Embryonic facial prominence (tissue), 1 donor: ENCODE results near the gene RNF43.
A peak's percentile ranks its signal among the peaks of the same experiment; 100 is the strongest.

Experiments
- DNase-seq: peaks from one replicate; pipeline ENCODE4 v3.0.0-alpha.2; 2016; ENCODE audit errors: extremely low spot score

RNF43 gene

DNA sequence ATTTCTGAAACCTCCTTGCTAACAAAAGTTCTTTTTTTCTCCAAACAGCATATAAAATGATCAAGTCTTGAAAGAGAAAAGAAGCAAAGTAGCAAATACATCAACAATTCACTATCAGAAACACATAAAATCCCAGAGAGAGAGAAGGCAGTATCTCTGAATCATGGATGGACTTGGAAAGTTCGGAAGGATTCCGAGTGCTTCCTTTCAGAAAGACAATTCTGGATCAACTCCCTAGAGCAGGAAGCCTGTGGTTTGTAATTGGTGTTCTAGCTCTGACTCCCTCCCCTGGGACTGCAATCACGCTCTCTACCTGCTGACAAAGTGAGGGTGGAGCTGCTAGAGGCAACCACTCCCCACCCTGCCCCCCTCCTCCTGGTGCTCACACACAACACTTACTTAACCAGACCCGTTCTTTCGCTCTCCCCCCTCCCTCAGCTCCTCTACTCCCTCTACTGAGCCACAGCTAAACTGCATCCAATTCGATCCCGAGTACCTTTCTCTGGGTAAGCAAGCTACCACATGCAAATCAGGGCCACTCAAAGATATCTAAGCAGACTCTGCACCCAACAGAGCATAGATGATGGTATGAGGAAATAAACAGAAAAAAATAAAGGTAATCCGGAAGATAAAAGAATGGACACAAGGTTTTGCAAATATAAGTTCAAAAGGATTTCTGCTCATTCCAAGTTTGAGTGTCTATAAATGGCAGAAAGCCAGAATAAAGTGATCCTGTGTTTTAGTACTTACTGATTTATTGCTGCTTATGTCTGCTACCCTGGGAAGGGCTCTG lies at the start of gene RNF43:
TSS of gene RNF43 (minus strand) at position 235 of the 793 bp plus-strand sequence. CDS start 1,957 bp downstream, outside the sequence.
- peak; percentile 81 for DNase-seq

DNA sequence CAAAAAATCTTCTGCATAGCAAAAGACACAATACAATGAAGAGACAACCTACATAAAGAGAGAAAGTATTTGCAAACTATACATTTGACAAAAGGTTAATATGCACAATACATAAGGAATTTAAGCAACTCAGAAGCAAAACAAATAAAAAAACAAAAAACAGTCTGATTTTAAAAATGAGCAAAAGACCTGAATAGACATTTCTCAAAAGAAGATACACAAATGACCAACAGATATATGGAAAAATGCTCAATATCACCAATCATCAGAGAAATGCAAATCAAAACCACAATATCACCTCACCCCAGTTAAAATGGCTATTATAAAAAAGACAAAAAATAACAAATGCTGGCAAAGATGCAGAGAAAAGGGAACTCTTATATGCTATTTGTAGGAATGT lies 38.2 kb upstream of the RNF43 start:
- DNase-seq, result no peak

DNA sequence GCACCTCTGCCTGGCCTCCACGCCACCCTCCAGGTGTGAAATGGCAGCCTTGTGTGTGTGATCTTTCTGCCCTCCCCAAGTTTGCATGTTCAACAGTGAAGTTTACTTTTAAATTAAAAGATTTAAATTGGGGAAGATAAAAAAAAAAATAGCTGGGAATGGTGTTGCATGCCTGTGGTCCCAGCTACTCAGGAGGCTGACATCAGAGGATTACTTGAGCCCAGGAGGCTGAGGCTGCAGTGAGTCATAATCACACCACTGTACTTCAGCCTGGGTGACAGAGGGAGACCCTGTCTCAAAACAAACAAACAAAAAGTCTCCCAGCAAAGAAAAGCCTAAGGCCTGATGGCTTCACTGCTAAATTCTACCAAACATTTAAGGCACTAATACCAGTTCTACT lies 35.4 kb upstream of the RNF43 start:
- DNase-seq, result no peak

DNA sequence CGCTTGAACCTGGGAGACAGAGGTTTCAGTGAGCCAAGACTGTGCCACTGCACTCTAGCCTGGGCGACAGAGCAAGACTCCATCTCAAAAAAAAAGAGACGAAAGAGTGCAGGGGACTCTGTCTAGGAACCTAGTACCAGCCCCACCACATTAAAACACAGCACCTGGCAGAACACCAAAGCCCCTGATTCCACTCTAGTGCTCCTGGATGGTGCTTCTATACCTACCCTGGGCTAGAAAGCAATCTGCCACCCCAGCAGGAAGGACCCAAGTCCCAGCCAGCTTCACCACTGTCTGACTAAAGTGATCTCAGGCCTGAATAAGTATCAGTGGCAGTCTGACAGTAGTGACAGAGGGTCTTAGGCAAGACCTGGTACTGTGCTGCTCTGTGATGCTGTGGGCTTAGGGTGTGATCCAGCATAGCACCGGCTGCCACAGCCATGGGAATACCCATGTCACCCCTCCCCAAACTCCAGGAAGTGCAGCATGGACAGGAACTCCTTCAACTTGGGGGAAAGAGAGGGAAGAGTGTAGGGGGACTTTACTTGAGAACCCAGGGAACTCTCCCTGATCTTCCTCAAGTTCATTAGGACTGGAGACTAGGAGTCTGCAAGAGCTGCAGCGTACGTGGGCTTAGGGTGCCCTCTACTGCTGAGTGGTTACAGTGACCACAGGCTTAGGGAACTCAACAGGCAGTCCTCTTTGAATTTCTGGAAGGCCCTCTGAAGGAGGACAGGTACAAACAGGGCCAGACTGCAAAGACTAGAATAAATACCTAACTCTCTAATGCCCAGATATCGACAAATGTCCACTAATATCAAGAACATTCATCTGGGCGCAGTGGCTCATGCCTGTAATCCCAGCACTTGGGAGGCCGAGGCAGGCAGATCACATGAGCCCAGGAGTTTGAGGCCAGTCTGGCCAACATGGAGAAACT lies 30.0 kb upstream of the RNF43 start:
- DNase-seq, result no peak

DNA sequence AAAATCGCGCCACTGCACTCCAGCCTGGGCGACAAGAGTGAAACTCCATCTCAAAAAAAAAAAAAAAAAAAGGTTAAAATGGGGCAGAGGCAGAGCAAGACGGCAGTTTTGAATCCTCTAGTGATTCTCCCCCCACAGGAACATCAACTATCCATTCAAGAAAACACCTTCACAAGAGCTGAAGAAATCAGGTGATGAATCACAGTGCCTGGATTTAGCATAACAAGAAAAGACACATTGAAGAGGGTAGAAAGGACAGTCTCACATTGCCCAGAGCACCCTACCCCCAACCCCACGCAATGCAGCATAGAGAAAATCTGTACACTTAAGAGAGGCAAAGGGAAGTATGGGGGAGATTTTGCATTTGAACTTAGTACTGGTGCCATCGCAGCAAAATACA lies 28.8 kb upstream of the RNF43 start:
- DNase-seq, result no peak

DNA sequence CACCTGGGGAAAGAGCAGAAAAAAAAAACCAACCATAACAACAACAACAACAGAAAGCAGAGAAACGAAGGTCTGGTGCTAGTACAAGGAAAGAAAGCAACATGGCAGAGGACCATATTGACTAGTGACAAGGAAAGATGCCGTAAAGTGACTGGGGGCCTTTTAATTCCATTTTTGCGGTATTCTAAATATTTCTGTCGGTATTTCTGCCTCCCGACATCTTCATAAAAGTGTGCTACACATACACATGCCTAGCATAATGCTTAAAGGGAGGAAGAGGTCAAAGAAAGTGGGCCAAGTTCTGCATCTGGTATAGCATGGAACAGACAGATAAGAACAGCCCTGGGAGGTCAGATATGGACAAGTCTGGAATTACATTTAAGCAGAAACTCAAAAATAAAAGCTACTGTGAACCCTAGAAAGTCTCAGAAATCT lies 19.5 kb upstream of the RNF43 start:
- DNase-seq, result no peak

DNA sequence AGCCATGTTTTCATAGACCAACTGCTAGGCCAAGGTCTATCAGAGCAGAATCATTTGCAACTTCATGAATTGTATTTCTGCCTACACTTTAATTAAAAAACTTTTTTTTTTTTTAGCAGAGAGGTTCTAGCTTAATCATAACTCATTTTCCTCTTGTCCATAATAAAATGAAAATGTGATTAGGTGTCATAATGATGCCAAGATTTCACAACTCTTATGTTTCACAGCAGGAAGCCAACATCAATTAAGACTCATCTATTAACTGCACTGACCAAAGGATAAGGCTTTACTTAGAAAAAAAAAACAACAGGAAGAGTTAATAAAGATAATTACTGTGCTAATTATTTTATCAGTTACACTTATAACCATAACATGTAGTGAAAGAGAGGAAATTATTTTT lies 18.9 kb upstream of the RNF43 start:
- no peak for DNase-seq

DNA sequence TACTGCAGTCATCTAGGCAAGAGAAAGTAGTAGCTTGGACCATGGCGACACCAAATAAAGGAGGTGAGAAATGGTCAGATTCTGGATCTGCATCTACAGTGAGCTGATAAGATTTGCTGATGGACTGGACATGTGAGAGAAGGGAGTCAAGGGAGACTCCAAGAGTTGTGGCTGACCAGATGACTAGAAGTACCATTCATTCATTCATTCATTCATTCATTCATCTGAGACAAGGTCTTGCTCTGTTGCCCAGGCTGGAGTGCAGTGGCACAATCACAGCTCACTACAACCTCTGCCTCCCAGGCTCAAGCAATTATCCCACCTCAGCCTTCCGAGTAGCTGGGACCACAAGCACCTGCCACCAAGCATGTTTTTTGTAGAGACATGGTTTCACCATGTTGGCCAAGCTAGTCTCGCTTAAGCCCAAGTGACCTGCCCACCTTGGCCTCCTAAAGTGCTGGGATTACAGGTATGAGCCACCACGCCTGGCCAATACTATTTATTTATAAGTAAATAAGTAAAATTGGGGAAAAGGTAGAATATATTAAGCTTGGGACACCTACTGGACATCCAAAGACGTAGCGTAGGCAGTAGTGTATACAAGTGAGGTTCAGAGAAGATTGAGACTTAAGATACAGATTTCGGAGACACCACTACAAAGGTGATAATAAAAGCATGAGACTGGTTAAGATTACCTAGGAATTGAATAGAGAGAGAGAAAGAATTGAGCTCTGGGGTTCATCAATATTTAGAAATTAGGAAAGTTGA lies 15.7 kb upstream of the RNF43 start:
- DNase-seq, result no peak

DNA sequence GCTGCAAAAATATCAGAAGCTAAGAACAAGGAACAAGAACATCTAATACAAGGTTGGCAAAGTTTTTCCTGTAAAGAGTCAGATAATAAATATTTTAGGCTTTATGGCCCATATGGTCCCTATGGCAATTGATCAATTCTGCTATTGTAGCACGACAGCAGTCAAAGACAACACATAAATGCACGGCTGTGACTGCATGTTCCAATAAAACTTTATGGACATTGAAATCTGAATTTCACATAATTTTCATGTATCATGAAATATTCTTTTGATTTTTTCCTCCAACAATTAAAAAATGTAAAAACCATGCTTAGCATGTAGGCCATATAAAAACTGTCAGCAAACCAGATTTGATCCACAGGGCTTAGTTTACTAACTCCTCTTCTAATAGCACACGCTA lies 10.5 kb upstream of the RNF43 start:
- DNase-seq, result no peak

DNA sequence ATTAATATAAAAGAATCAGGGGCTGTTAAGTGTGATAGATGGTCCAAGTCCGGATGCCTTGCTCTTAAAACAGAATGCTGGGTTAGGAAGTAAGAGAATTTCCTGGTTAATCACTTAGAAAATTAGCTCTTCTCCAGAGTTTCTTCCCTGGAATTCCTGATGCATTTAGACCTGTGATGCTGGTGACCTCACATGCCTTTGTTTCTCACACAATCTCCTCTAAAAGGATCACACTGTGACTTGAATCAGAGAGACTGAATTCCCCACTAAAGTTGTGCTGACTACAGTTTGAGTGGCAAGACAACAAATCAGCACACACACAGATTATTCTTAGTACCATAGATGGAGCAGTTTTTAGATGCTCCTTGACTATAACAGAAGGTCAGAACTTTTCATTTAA lies 4.4 kb upstream of the RNF43 start:
- DNase-seq, result no peak

DNA sequence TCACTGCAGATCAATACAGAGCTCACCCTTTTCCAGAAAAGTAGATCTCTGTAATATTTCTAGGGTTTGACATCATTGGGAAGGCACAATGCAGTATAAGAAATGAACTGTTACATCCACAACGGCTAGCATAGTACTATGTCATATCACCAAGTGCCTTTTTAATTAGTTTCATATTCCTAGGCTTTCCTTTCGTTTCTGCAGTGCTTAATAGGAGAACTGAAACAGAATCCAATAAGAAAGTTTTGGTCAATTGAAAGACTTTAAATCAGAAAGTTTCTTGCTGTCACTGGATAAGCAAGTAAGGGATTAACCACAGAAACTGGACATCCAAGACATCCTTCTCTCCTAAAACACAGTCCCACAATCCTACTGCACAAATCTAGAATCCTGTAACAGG lies 3.5 kb upstream of the RNF43 start:
- no peak for DNase-seq

DNA sequence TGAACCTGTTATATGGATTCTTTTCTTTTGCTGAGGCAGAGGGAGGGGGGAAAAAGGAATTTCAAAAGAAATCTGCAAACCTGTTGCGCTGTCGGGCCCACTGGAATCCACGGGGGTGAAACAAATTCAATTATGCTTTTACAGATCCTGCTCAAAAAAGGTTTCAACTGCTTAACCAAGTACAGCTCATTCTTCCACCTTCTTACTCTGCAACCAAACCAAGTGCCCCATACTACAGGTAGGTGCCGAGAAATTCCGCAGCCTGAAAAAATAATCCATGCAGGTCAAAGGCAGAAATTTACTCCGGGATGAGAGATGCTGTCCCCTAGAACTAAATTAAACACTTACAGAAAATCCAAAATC lies 416 bp downstream of the RNF43 start:
- no peak for DNase-seq

DNA sequence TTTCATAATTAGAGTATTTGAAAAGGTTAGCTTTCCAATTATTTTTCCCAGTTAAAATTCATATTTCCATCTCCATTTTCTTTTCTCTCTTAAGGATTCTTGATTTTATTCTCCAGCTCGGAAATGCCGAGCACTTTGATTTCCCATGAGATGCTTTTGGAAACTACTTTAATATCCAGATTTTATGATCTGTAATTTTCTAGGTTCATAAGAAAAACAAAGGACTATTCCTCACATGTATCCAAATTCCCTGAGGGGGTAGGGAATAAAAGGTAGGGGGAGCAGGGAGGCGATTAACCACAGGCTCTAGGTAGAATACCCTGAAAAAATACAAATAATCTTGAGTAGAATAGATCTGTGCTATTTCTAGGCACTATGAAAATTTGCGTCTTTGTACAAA lies 938 bp downstream of the RNF43 start:
- no peak for DNase-seq

DNA sequence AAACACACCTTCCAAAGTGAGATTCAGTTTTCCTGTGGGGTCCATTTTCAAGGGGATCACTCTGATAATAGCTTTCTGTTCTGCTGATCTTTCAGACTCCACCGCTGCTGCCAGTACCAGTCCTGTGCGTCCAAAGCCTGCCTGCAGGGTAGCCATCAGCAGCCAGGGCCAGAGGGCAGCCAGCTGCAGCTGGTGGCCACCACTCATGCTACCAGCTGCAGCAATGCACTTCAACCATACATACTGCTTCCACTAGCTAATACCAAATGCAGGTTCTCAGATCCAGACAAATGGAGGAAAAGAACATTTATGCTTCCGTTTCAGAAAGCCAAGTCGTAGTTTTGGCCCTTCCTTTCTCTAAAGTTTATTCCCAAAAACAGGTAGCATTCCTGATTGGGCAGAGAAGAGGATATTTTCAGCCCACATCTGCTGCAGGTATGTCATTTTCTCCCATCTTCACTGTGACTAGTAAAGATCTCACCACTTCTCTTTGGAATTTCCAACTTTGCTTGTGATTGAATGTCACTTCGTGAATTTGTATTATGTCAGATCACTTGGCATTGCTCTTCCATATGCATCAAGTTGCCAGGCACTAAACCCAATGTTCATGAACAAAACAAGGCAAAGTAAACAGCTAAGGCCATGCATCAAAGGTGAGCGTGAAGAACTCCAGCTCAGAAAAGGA lies 1.8 kb downstream of the RNF43 start:
- no peak for DNase-seq

DNA sequence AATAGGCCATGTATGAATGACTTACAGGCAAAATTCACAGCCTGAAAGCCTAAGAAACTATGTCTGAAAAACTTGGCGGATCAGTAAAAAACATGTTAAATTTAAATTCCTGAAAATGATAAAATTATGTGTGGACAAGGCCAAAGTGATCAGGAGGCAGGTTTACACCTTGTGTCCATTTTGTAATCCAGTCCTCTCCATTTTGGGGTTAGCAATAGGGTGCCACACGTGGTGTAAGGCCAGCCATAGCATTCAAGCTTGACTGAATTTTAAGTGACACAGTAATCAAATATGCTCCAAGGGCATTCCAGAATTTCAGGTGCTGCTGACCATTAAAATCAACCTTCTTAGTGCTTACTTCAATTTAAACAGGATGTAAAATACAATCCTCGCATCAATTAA lies 2.7 kb downstream of the RNF43 start:
- DNase-seq, result no peak

DNA sequence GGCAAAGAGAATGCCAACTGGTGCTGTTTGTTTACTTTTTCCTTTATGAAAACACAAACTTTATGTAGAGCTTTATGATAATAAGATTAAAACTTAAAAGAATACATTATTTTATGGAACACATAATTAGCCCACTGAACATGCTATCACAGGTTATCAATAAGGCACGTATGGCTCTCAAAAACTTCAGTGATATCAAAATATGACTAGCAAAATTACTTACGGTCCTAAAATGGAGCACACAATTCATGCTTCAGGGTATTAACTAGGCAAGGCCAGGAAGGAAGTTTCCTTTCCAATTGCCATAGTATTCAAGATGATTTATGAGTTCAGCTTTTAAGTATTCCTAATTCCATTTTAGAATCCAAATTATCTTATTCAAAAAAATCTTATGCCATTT lies 3.6 kb downstream of the RNF43 start:
- no peak for DNase-seq

DNA sequence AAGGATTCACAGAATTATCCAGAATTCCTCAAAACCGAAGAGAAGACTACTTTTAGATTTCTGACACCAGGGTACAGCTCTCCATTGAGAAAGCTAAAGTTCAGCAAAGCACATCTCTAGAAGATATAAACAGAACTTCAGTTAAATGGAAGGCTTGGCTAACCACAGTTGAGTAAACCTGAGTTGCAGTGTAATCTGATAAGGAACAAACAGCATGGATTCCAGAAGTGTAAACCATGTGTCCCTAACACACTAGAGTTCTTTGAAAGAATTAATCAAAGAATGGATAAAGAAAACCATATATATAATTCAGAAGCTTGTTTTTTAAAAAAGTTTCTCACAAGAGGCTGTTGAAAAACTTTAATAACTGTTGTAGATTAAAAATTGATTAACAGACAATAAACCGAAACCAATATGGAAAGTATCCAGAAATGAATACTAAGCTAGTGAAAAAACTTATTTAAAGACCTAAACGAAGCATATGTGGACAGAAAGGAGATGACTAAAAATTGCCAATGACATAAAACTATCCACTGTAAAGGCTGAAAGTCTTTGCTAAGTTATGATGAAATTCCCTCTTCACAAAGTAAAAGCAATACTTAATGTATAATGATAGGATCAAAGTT lies 4.3 kb downstream of the RNF43 start:
- no peak for DNase-seq

DNA sequence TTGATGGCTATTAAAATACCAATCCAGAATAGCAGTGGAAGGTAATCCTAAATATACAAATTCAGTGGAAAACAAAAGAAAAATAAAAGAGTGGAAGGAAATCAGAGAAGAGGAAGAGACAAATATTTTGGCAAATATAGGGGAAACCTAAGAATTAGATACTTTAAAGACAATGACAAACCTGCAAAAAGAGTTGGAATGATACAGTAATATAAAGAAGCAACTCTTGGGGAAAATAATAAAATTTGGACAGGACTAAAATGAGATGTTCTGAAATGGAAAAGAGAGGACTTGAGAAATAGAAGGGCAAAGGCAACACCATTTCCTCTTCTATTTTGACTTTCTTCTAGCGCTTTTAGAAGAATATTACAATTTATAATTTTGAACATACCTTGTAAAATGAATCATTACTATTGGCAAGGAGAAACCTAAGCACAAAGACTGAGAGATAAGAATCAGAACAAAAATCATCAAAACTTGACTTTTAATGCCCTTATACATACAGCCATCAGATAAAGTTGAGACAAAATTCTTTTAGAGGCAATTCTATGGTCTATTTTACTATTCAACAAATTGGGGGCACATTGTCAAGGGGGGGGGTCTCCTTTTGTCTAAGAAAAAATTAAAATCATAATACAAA lies 5.2 kb downstream of the RNF43 start:
- no peak for DNase-seq

DNA sequence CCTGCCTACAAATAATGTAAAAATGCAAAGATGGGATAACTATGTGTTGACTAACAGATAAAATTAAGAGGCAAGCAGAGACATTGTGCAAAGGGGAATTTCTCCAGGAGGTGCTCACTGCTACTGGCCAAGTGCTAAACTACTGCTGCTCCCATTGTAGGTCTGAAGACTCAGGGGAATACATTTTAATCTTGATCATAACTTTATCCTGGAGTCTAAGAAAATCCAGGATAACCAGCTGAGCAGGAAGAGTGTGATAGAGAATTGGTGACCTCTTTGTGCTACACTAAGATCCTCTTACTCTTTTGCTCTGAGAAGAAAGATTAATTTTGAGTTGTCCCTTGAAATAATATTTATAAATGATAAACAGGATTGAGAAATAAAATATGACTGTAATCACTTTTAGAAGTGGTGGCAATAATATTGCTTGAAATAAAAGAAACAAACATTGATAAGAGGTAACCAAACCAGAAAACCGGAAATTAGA lies 5.9 kb downstream of the RNF43 start:
- DNase-seq, result no peak

DNA sequence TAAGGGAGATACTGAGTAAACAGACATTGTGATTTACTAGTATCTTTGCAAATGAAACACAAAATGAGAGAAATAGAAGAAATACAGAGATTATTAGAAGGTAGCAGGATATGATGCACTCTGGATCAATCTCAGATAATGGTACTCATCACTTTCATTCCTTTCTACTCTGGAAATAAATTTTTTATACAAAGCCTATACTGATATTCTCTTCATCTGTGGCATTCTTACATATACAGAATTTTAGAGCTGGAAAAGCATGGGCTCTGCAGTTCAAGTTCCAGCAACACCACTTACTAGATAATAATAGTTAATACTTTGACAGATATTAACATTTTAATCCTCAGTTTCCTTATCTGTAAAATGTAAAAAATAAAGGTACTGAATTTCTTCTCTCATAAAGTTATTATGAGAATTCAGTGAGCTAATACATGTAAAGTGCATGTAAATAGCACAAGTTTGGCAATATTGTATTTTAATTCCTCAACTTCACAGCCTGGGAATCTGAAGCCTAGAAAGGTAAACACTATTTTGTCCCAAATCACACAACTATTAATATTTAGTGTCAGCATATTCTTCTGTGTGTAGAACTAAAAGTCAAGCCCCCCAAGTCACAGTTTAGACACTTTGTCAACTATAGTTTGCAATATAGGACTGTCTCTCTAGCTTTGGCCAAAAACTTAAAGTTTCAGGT lies 6.5 kb downstream of the RNF43 start:
- no peak for DNase-seq
